Liver (tissue), 9 donors: ENCODE data around the gene LAMP1. TPM values are rescaled to one million over a fixed set of nuclear protein-coding genes. Genes with fewer than 3 reads are reported as not detected.
A peak's percentile ranks its signal among the peaks of the same experiment; 100 is the strongest.

Source experiments
- DNase-seq: peaks from one replicate; pipeline ENCODE4 v3.0.0-alpha.2; 2017; ENCODE audit warnings: low spot score
- H3K27ac ChIP-seq, 2 donors: one replicate each; pipeline ENCODE4 v1.7.0; 2013; ENCODE audit warnings: inconsistent platforms in 2 of 2, low read length in 2 of 2, control low read depth in 1 of 2, low read depth in 1 of 2, mild to moderate bottlenecking in 1 of 2
- H3K27me3 ChIP-seq, 4 donors: one replicate each; pipeline versions ENCODE4 v1.6.1 to v1.7.0; 2013; ENCODE audit warnings: low read length in 3 of 4, inconsistent platforms in 1 of 4, mild to moderate bottlenecking in 1 of 4, moderate library complexity in 1 of 4; ENCODE audit not compliant: control insufficient read depth in 4 of 4, insufficient read depth in 4 of 4
- H3K36me3 ChIP-seq, 4 donors: one replicate each; pipeline versions ENCODE4 v1.6.1 to v1.7.0; 2013; ENCODE audit warnings: low read length in 3 of 4, mild to moderate bottlenecking in 3 of 4, low read depth in 1 of 4, moderate library complexity in 1 of 4; ENCODE audit not compliant: control insufficient read depth in 4 of 4, insufficient read depth in 3 of 4
- H3K4me1 ChIP-seq, 4 donors: one replicate each; pipeline versions ENCODE4 v1.6.1 to v1.7.0; 2013; ENCODE audit warnings: low read length in 3 of 4, mild to moderate bottlenecking in 3 of 4, moderate library complexity in 1 of 4; ENCODE audit not compliant: control insufficient read depth in 4 of 4, insufficient read depth in 4 of 4
- H3K4me3 ChIP-seq, 3 donors: one replicate each; pipeline versions ENCODE4 v1.6.1 to v1.7.0; 2013; ENCODE audit warnings: low read length in 3 of 3, control low read depth in 1 of 3, low read depth in 1 of 3, mild to moderate bottlenecking in 1 of 3
- H3K9ac ChIP-seq, 2 donors: one replicate each; pipeline ENCODE4 v1.7.0; 2013; ENCODE audit warnings: low read length in 2 of 2, mild to moderate bottlenecking in 2 of 2, moderate library complexity in 2 of 2, control low read depth in 1 of 2, low read depth in 1 of 2
- H3K9me3 ChIP-seq, 4 donors: one replicate each; pipeline versions ENCODE4 v1.6.1 to v1.7.0; 2013; ENCODE audit warnings: low read length in 3 of 4; ENCODE audit not compliant: control insufficient read depth in 4 of 4
- ATF3 ChIP-seq: IDR thresholded peaks from 2 replicates; pipeline ENCODE4 v1.6.1; 2016; ENCODE audit warnings: antibody characterized with exemption
- CTCF ChIP-seq: fragments of 150-350 bp; IDR thresholded peaks from 2 replicates; pipeline ENCODE4 v1.5.1; 2017; ENCODE audit warnings: improper control_type of control experiment, low read depth, low read length; ENCODE audit not compliant: missing input control
- EGR1 ChIP-seq, 2 donors: IDR thresholded peaks; 2 replicates each; pipeline ENCODE4 v1.6.1; 2016 to 2018; ENCODE audit warnings: antibody characterized with exemption in 2 of 2, low read depth in 2 of 2
- FOXA1 ChIP-seq: IDR thresholded peaks from 2 replicates; pipeline ENCODE4 v1.6.1; 2016; ENCODE audit warnings: antibody characterized with exemption
- FOXA2 ChIP-seq: IDR thresholded peaks from 2 replicates; pipeline ENCODE4 v1.6.1; 2016; ENCODE audit warnings: antibody characterized with exemption
- GABPA ChIP-seq, 2 donors: IDR thresholded peaks in 1 of 2; conservative IDR thresholded peaks in 1 of 2; 2 replicates each; pipeline ENCODE4 v1.6.1; 2016; ENCODE audit warnings: antibody characterized with exemption in 2 of 2, mild to moderate bottlenecking in 1 of 2, moderate library complexity in 1 of 2
- HNF4A ChIP-seq, 2 donors: conservative IDR thresholded peaks; 2 replicates each; pipeline ENCODE4 v1.6.1; 2016; ENCODE audit warnings: antibody characterized with exemption in 2 of 2, mild to moderate bottlenecking in 2 of 2
- HNF4G ChIP-seq: IDR thresholded peaks from 2 replicates; pipeline ENCODE4 v1.6.1; 2016; ENCODE audit warnings: antibody characterized with exemption
- JUND ChIP-seq, 2 donors: IDR thresholded peaks; 2 replicates each; pipeline ENCODE4 v1.6.1; 2016; ENCODE audit warnings: antibody characterized with exemption in 2 of 2
- NR2F2 ChIP-seq: IDR thresholded peaks from 2 replicates; pipeline ENCODE4 v1.6.1; 2016; ENCODE audit warnings: antibody characterized with exemption
- RAD21 ChIP-seq, 2 donors: IDR thresholded peaks; 2 replicates each; pipeline ENCODE4 v1.6.1; 2016; ENCODE audit warnings: antibody characterized with exemption in 2 of 2, mild to moderate bottlenecking in 2 of 2
- REST ChIP-seq: IDR thresholded peaks from 2 replicates; pipeline ENCODE4 v1.6.1; 2016; ENCODE audit warnings: antibody characterized with exemption, mild to moderate bottlenecking
- RXRA ChIP-seq, 2 donors: IDR thresholded peaks; 2 replicates each; pipeline ENCODE4 v1.6.1; 2017 to 2018; ENCODE audit warnings: antibody characterized with exemption in 2 of 2, mild to moderate bottlenecking in 1 of 2
- SP1 ChIP-seq: IDR thresholded peaks from 2 replicates; pipeline ENCODE4 v1.6.1; 2018; ENCODE audit warnings: antibody characterized with exemption, mild to moderate bottlenecking
- TAF1 ChIP-seq: conservative IDR thresholded peaks from 2 replicates; pipeline ENCODE4 v1.6.1; 2016; ENCODE audit warnings: antibody characterized with exemption, mild to moderate bottlenecking
- YY1 ChIP-seq: IDR thresholded peaks from 2 replicates; pipeline ENCODE4 v1.6.1; 2016; ENCODE audit warnings: antibody characterized with exemption, mild to moderate bottlenecking
- ZBTB33 ChIP-seq: IDR thresholded peaks from 2 replicates; pipeline ENCODE4 v1.6.1; 2016; ENCODE audit warnings: antibody characterized with exemption
- WGBS: extraction: QIAGEN DNeasy Blood & Tissue Kit; methylation state at CpG from one replicate; pipeline ENCODE4 v1.1.7; 2013; 5-methylcytosine and 5-hydroxymethylcytosine counted together
- polyA plus RNA-seq, 2 donors: library from polyadenylated mRNA; stranded (reverse) in 1 of 2; unstranded in 1 of 2; fragments of 200-250 nt in 1 of 2; fragments of >200 nt in 1 of 2; fragmentation: Nextera tagmentation in 1 of 2; extraction: Ambion mirVana in 1 of 2; gene quantifications; one replicate each; pipeline versions ENCODE4 v1.2.1 to v1.2.3, GENCODE V29; 2013 to 2015
- total RNA-seq, 2 donors: library from RNA; depleted of rRNA; stranded (reverse); fragments of >200 nt; gene quantifications; one replicate each; pipeline ENCODE4 v1.2.3, GENCODE V29; 2014
- TF ChIP-seq, protein P1 (sequence below): IDR thresholded peaks from 2 replicates; pipeline ENCODE4 v1.6.1; 2016; ENCODE audit warnings: antibody characterized with exemption
- donor health status: healthy.
- donor health status: healthy.
- donor health status: healthy.
- donor health status: healthy.
- donor health status: healthy.

LAMP1 gene
- total RNA-seq: 10 to 100 TPM; 60.0 to 65.8 TPM
- 100 to 1,000 TPM in 1 of 2 donors, 10 to 100 TPM in 1; 24.4 to 160 TPM for polyA plus RNA-seq

- DNase-seq: peak; percentile 100
- Histone ChIP-seq H3K27me3 (no peaks in the 10 kb centered on the region), H3K4me3 (peak within 1 kb of the TSS; percentile 90 to 93 (median 90)), H3K36me3 (no peaks in the 10 kb centered on the region), H3K4me1 (peaks cover 6 to 55% (median 32%) of the 10 kb centered on the region in 4 donors), H3K9me3 (no peaks in the 10 kb centered on the region), H3K27ac (peak within 1 kb of the TSS; percentile 38 to 85), H3K9ac (peak within 1 kb of the TSS; percentile 63 to 94)
- TF ChIP-seq FOXA1 (no peak), GABPA (IDR thresholded peaks at IDR 0.05 in 1 of 2, conservative IDR thresholded peaks at IDR 0.05 in 1 of 2) (peak in 1 of 2 donors; percentile 59), ATF3 (no peak), RAD21 (IDR thresholded peaks at IDR 0.05) (peak in 1 of 2 donors; percentile 29), REST (peak; percentile 83), RXRA (IDR thresholded peaks at IDR 0.05) (peak in 1 of 2 donors; percentile 10), SP1 (peak; percentile 50), ZBTB33 (peak; percentile 91), YY1 (peak; percentile 61), HNF4G (no peak), FOXA2 (no peak), EGR1 (IDR thresholded peaks at IDR 0.05; ENCODE audit: low read depth in 2 of 2) (peak; percentile 92 to 94)
- TF ChIP-seq, protein P1, sequence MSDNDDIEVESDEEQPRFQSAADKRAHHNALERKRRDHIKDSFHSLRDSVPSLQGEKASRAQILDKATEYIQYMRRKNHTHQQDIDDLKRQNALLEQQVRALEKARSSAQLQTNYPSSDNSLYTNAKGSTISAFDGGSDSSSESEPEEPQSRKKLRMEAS: peak; percentile 84
- under 1% methylated on average over 74 of the region's 74 CpGs for WGBS
These were observed at the start of gene LAMP1 for GRCh38 chr13:113296823-113297369. TSS of gene LAMP1 (plus strand) at chr13:113297239. CDS start at chr13:113297435, 196 bp downstream.

- no peak for DNase-seq
- H3K27me3 ChIP-seq: no peaks in the 10 kb centered on the region
- WGBS: 89% methylated on average over 11 of the region's 11 CpGs
- H3K27ac ChIP-seq: no peak overlapping the region
- H3K4me3 ChIP-seq: no peak overlapping the region
- H3K9me3 ChIP-seq: no peaks in the 10 kb centered on the region
- H3K36me3 ChIP-seq: peaks cover 9 to 79% (median 49%) of the 10 kb centered on the region in 4 donors
- H3K9ac ChIP-seq: no peak overlapping the region
- H3K4me1 ChIP-seq: no peaks in the 10 kb centered on the region
- TF ChIP-seq YY1: no peak
- no peak for TF ChIP-seq FOXA2
- TF ChIP-seq CTCF: no peak
- TF ChIP-seq HNF4A (conservative IDR thresholded peaks at IDR 0.05): no peak
- TF ChIP-seq JUND (IDR thresholded peaks at IDR 0.05): no peak
- TF ChIP-seq HNF4G: no peak
- no peak for TF ChIP-seq RAD21 (IDR thresholded peaks at IDR 0.05)
- TF ChIP-seq FOXA1: no peak
- TF ChIP-seq NR2F2: no peak
- no peak for TF ChIP-seq SP1
- no peak for TF ChIP-seq EGR1 (IDR thresholded peaks at IDR 0.05; ENCODE audit: low read depth in 2 of 2)
- TF ChIP-seq TAF1: no peak
- TF ChIP-seq, protein P1: no peak
- TF ChIP-seq REST: no peak
- no peak for TF ChIP-seq RXRA (IDR thresholded peaks at IDR 0.05)
- TF ChIP-seq GABPA (IDR thresholded peaks at IDR 0.05 in 1 of 2, conservative IDR thresholded peaks at IDR 0.05 in 1 of 2): no peak
These were observed 44.4 kb upstream of the LAMP1 start for GRCh38 chr13:113252516-113253095.
